NCI-H146 treated with DMSO at 0.1 percent for 48 hours (cell line): ENCODE measurements around the gene KPNA5.
"Not testable (repeated sequence)": the region's sequence is repeated elsewhere in the genome, so short reads cannot be mapped to it uniquely, and the experiment has no call there.

Experiments
- DNase-seq: peaks from one replicate; lab custom pipeline; 2025; ENCODE audit not compliant: unreplicated experiment; lab: John Stamatoyannopoulos, UW

Gene KPNA5

DNA sequence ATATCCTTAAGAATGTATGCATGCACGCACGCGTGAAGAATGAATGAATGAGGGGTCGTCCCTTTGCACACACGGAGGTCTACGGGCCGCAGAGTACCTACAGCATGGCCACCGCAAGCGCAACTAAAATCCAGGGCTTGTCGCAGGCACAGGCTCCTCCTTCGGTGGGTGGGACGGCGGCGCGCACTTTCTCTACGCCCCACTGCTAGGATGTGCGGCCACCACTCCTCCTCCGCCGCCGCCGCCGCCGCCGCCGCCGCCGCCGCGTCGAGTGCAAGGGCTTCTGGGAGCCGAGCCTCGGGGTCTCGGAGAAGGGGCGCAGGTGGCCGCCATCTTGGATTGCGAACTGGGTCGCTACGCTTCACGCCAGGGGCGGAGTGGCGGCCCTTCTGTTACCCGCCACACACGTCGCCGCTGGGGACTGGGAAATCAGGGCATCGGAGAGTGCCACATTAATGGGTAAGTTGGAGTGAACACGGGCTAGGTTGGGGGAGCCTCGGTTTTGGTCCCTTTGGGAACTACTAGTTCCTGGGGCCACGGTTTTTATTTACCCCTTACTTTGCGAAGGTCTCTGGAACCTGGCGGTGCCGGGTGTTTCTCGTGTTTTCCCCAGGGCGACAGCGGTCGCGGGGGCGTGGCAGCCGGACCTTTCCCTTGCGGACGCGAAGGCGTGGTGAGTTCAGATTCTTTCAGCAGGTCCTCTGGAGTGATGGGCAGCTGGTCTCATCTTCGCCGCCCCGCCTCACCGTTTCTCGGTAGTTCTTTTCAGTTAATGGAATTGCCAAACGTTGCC is at the start of gene KPNA5:
Gene KPNA5 (plus strand): TSS at position 332 of the 793 bp plus-strand sequence. CDS start 124 bp downstream, at position 456.
- DNase-seq, result peak; percentile 88

- peak; percentile 93 for DNase-seq
Observed at GRCh38 chr6:116631379-116631990, 49.5 kb upstream of the KPNA5 start.

- DNase-seq, result peak; percentile 22
Observed at GRCh38 chr6:116633685-116634084, 47.3 kb upstream of the KPNA5 start.

- DNase-seq, result no peak
Observed at GRCh38 chr6:116648156-116648555, 32.9 kb upstream of the KPNA5 start.

- DNase-seq, result no peak
Observed at GRCh38 chr6:116649129-116649528, 31.9 kb upstream of the KPNA5 start.

GRCh38 chr6:116651916-116652315 is 29.1 kb upstream of the KPNA5 start:
- DNase-seq, result no peak

- DNase-seq, result no peak
Observed at GRCh38 chr6:116661594-116661993, 19.4 kb upstream of the KPNA5 start.

DNA sequence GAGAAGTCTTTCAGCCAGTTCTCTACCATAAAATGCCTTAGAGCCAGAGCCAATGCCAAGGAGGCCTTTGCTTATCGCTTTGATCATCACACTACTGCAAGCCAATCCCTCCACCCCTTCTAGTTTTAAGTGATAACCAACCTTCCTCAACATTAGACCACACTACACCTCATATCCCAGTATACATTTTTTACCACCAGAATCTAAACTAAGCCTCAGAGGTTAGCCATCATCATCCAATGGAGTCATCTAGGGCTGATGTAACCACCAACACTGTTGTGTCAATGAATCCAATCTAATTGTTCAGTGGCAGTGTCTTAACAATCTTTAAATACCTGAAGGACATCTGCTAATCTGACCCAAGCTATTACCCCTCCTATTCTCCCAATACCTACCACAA is 18.8 kb upstream of the KPNA5 start:
- DNase-seq, result no peak

- DNase-seq, result no peak
Observed at GRCh38 chr6:116663308-116663707, 17.7 kb upstream of the KPNA5 start.

DNA sequence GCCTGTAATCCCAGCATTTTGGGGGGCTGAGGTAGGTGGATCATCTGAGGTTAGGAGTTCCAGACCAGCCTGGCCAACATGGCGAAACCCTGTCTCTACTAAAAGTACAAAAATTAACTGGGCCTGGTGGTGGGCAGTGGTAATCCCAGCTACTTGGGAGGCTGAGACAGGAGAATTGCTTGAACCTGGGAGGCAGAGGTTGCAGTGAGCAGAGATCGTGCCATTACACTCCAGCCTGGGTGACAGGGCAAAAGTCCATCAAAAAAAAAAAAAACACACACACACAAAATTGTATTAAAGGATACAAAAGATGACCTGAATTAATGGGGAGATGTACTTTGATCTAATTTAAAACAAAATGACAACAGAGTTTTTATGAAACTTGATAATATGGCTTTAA is 16.8 kb upstream of the KPNA5 start:
- DNase-seq, result not testable (repeated sequence)

DNA sequence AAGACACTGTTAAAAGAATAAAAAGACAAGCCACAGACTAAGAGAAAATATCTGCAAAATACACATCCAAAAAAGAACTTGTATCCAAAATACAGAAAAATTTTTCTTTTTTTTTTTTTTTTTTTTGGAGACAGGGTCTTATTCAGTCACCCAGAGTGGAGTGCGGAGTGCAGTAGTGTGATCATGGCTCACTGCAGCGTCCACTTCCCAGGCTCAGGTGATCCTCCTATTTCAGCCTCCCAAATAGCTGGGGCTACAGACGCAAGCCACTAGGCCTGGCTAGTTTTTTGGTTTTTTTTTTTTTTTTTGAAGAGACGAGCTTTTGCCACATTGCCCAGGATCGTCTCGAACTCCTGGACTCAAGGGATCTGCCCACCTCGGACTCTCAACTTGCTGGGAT is 15.5 kb upstream of the KPNA5 start:
- no peak for DNase-seq

DNA sequence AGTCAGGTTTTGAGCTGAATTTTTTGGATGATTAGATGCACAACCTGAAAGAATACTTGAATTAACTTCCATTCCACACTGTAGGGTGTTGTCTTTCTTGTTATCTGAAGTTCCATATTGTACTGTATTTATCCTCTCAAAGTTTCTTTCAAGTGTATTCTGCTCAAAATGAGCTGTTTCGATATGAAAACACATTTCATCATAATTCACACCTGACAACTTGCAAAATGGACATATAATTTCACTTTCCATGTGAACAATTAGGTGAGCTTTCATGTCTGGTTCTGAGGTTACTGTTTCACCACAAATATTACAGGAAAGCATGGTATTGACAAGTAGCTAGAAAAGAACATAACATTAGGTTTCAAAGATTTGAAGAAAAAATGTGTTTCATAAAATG is 14.1 kb upstream of the KPNA5 start:
- no peak for DNase-seq

DNA sequence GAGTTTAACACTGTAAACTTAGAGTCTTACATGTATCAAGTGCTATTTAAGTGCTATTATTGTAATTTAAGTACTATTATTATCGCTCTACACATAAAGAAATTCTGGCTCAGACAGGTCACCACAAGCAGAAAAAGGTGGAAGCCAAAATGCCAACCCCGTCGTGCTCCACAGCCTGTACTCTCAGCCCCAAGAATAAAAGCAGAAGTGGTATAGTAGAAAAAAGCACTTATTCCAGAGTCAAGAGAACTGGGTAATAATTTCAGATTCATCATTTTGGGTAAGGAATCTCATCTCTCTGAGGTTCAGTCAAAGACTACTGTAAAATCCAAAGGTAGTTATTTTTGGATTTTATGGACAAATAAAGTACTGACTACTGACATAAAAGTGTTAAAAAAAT is 13.4 kb upstream of the KPNA5 start:
- DNase-seq, result no peak

DNA sequence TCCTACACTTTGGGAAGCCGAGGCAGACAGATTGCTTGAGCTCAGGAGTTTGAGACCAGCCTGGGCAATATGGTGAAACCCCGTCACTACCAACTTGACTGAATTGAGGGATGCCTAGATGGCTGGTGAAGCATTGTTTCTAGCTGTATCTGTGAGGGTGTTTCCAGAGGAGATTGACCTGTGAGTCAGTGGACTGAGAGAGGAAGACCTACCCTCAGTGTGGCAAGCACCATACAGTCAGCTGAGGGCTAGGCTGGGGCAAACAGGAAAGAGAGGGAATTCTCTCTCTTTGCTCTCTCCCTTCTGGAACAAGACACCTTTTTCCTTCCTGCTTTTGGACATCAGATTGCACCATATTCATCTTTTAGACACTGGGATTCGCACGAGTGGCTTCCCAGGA is 8.7 kb upstream of the KPNA5 start:
- no peak for DNase-seq

DNA sequence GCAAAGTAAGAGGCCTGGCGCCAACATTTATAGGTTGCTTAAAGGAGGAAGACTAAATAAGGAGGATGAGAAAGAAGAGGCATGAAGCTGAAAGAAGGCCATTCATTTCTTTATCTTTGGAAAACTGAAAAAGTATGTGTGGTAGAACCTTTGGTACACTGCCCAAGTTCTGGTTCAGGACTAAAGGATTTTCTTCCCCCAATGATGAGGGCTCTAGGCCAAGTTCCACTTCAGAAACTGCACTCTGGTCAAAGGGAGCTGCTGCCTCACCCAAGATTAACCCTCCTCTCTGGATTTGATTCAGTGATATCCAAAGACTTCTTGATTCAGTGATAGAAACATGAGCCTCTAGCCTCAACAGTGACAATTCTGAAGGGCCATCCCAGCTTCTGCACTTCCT is 5.0 kb upstream of the KPNA5 start:
- DNase-seq, result no peak

DNA sequence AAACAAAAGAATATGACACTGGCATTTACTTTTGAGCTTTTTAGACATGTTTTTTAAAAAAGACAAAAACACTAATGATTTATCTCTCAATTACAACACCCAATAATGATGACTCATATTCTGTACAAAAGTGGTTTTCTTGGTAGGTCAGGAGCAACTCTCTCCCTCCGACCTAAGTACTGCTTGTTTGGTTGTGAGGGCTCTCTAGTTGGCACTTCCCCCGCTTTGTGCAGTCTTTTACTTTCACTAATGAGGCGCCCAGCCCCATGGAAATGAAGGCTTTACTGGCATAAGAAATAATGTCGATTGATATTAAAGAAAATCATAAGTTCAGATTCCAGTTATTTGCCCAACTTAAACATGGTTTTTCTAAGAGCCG is 1.3 kb downstream of the KPNA5 start:
- DNase-seq, result no peak

DNA sequence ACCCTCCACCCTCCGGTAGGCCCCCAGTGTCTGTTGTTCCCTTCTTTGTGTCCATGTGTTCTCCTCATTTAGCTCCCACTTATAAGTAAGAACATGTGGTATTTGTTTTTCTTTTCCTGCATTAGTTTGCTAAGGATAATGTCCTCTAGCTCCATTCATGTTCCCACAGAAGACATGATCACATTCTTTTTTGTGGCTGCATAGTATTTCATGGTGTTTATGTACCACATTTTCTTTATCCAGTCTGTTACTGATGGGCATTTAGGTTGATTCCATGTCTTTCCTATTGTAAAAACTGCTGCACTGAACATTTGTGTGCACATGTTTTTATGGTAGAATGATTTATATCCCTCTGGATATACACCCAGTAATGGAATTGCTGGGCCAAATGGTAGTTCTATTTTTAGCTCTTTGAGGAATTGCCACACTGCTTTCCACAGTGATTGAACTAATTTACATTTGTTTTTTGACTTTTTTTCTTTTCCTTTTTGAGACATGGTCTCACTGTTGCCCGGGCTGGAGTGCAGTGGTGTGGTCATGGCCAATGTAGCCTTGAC is 4.5 kb downstream of the KPNA5 start:
- DNase-seq, result no peak

DNA sequence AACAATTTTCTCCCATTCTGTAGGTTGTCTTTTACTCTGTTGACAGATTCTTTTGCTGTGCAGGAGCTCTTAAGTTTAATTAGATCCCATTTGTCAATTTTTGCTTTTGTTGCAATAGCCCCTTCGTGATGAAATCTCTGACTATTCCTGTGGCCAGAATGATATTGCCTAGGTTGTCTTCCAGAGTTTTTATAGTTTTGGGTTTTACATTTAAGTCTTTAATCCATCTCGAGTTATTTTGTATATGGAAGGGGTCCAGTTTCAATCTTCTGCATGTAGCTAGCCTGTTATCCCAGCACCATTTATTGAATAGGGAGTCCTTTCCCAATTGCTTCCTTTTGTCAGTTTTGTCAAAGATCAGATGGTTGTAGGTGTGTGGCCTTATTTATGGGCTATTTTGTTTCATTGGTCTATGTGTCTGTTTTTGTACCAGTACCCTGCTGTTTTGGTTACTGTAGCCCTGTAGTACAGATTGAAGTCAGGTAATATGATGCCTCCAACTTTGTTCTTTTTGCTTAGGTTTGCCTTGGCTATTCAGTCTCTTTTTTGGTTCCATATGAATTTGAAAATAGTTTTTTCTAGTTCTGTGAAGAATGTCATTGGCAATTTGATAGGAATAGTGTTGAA is 5.6 kb downstream of the KPNA5 start:
- not testable (repeated sequence) for DNase-seq

DNA sequence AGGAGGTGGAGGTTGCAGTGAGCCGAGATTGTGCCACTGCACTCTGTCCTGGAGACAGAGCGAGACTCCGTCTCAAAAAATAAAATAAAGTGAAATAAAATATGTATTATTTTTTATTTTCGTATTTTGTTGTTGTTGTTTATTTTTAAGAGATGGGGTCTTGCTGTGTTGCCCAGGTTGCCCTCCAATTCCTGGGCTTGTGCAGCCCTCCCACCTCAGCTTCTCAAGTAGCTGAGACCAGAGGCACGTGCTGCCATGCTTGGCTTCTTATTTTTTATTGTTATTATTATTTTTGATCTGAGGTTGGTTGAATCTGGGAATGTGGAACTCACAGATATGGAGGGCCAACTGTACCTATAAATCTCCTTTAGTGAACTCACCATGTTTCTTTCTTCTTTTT is 10.1 kb downstream of the KPNA5 start:
- DNase-seq, result no peak

- not testable (repeated sequence) for DNase-seq
Observed at GRCh38 chr6:116692873-116693272, 11.9 kb downstream of the KPNA5 start.

DNA sequence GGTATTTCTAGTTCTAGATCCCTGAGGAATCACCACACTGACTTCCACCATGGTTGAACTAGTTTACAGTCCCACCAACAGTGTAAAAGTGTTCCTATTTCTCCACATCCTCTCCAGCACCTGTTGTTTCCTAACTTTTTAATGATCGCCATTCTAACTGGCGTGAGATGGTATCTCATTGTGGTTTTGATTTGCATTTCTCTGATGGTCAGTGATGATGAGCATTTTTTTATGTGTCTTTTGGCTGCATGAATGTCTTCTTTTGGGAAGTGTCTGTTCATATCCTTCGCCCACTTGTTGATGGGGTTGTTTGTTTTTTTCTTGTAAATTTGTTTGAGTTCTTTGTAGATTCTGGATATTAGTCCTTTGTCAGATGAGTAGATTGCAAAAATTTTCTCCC is 12.3 kb downstream of the KPNA5 start:
- DNase-seq, result not testable (repeated sequence)

- no peak for DNase-seq
Observed at GRCh38 chr6:116695401-116695800, 14.4 kb downstream of the KPNA5 start.
